ENCODE results near the gene VPS52.

VPS52 gene

DNA sequence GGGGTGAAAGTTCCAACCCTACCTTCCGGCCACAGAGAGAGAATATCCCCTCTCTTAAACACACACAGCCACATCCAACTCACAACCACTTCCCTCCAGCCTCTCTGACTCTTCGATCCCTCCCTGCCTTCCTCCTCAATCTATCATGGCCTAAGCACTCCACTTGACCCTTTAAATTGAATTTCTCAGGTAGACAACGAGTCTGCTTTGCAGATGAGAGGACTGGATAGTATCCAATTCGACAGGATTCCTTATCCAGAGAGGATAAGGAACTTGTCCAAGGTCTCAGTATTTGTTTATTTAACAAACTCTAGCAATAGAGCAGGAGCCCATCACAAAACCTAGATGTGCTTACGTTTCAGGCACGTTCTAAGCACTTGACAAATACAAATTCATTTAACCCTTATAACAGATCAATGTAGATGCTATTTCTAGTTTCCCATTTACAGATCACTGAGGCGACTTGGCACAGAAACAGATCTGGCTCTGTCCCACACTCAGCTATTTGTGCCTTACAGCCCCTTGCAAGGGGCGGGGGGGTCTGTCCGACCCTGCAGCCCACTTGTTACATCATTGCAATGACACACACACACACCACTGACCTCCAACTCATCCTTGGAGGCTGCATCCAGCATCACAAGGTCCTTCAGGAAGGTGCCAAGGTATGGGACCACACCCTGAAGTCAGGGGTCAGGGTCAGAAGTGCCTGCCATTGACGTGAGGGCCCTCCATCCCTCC, 22.6 kb upstream of the VPS52 start:
- TF ChIP-seq, protein P1, sequence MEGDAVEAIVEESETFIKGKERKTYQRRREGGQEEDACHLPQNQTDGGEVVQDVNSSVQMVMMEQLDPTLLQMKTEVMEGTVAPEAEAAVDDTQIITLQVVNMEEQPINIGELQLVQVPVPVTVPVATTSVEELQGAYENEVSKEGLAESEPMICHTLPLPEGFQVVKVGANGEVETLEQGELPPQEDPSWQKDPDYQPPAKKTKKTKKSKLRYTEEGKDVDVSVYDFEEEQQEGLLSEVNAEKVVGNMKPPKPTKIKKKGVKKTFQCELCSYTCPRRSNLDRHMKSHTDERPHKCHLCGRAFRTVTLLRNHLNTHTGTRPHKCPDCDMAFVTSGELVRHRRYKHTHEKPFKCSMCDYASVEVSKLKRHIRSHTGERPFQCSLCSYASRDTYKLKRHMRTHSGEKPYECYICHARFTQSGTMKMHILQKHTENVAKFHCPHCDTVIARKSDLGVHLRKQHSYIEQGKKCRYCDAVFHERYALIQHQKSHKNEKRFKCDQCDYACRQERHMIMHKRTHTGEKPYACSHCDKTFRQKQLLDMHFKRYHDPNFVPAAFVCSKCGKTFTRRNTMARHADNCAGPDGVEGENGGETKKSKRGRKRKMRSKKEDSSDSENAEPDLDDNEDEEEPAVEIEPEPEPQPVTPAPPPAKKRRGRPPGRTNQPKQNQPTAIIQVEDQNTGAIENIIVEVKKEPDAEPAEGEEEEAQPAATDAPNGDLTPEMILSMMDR (conservative IDR thresholded peaks at IDR 0.05; ENCODE audit: low read length) = no peak
- no peak overlapping the region for H3K4me3 ChIP-seq (ENCODE audit: low read length)

DNA sequence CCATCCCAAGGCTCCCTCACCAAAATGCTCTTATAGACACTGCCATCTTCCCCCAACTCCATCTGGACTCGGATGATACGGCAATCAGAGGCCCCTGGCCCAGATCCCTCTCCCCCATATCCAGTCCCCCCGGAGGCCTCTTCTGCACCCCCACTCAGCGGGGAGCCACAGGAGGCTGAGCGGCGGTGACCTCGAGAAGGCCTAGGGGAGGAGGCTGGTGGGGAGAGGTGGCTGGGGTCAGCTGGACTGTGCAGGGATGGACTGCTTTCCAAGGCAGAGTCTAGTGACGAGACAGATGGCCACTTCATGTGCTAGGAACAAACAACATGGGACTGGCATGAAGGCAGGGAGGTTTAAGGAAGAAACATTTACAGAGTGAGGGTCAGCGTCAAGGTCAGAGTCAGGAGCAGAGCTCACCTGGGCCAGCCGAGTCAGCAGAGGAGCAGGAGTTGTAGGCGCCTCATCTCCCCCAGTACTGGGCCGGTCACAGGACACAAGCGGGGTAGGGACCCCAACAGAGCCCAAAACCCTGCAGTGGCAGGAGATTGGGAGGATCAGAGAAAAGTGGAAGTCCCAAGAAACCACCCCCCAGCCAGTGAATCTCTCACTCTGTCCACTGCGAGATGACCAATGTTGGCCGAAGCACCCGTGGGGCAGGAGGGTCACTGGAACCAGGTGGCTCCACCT, 21.5 kb upstream of the VPS52 start:
- TF ChIP-seq, protein P1 (conservative IDR thresholded peaks at IDR 0.05; ENCODE audit: low read length) = no peak
- DNase-seq (ENCODE audit: low read depth) = no peak
- no peak overlapping the region for H3K4me3 ChIP-seq (ENCODE audit: low read length)

More for the DNA sequence above, 22.6 kb upstream of the VPS52 start:
- no peak for DNase-seq (ENCODE audit: low read depth)

DNA sequence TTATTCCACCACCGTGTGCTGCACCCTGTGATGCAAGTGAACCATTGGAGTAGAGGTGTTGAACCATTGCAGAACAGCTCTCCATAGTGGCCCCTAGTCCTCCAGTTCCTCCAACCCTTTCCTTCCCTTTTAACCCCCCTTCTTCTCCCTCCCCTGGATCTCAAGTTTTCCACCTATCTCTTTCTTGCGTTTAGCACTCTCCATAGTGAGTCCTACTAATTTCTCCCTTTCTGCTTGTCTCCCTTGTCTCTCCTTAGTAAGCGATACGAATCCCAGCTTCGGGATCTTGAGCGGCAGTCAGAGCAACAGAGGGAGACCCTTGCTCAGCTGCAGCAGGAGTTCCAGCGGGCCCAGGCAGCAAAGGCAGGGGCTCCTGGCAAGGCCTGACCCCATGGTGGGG, 18.8 kb upstream of the VPS52 start:
- DNase-seq (ENCODE audit: low read depth) = no peak
- H3K4me3 ChIP-seq (ENCODE audit: low read length) = peak overlapping the region; percentile 96
- TF ChIP-seq, protein P1 (conservative IDR thresholded peaks at IDR 0.05; ENCODE audit: low read length) = no peak

DNA sequence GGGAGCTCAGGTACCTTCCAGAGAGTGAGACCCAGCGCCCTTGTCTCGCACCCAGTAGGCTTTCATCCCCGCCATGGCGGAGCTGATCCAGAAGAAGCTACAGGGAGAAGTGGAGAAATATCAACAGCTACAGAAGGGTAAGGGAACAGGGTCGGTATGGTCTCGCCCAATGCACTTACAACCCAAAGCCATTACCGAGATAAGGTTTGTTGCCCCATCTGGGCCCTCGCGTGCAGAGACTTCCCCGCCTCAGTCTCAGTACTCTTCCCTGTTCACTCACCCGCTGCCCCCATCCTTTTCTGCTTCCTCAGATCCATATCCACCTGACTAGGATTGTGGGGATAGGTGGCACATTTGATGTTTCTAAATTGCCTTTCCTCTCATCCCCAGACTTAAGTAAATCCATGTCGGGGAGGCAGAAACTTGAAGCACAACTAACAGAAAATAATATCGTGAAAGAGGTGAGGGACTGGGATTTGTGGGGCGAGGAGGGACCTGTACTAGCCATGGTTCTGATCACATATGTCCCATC, 18.2 kb upstream of the VPS52 start:
- peak overlapping the region; percentile 96 for H3K4me3 ChIP-seq (ENCODE audit: low read length)
- DNase-seq (ENCODE audit: low read depth) = no peak
- TF ChIP-seq, protein P1 (conservative IDR thresholded peaks at IDR 0.05; ENCODE audit: low read length) = no peak

DNA sequence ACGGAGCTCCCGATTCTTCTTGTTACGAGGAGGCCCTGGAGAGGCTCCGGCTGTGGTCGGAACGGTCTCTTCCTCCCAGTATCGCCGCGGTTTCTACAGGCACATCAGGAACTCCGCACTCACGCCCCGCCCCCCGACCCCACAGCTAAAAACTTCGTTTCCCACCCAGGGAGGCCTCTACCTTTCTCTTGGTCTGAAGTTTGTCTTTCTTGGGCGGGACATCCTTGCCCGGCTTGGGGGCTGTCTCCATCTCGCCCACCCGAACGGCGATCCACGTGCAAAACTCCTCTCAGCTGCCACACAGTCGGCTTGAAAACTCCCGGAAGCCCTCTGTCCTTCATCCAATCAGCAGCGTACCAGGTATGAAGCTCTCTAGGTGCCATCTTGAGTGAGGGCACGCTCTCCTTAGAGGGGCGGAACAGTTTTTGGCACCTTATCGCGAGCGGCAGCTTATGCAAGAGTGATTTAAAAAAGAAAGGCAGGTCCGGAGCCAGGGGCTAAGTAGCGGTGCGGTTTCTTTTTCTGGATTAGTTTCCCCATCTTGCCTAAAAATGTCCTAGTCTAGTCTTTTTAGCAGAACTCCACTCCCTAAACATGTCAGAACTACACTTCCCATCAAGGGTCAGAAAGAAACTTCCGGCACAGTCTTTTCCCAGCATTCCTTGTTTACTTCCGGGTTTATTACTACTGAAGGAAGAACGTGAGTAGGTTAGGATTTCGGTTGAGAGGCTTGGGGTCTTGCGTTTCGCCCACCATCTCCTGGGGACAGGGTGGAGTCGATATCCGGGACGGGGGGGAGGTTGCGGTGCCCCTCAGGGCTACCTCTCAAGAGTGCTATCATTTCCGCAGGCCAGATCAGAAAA, 17.5 kb upstream of the VPS52 start, which contains the start of the genes PFDN6 and WDR46:
TSS of gene PFDN6 (plus strand) at position 681 of the 863 bp plus-strand sequence. CDS start 256 bp downstream, outside the sequence.
TSS of gene WDR46 (minus strand) at position 319 of the 863 bp plus-strand sequence. CDS start at position 250, 69 bp downstream.
- TF ChIP-seq, protein P1 (conservative IDR thresholded peaks at IDR 0.05; ENCODE audit: low read length) = no peak
- DNase-seq (ENCODE audit: low read depth) = peak; percentile 88
- H3K4me3 ChIP-seq (ENCODE audit: low read length) = peak within 1 kb of the TSS; percentile 96

DNA sequence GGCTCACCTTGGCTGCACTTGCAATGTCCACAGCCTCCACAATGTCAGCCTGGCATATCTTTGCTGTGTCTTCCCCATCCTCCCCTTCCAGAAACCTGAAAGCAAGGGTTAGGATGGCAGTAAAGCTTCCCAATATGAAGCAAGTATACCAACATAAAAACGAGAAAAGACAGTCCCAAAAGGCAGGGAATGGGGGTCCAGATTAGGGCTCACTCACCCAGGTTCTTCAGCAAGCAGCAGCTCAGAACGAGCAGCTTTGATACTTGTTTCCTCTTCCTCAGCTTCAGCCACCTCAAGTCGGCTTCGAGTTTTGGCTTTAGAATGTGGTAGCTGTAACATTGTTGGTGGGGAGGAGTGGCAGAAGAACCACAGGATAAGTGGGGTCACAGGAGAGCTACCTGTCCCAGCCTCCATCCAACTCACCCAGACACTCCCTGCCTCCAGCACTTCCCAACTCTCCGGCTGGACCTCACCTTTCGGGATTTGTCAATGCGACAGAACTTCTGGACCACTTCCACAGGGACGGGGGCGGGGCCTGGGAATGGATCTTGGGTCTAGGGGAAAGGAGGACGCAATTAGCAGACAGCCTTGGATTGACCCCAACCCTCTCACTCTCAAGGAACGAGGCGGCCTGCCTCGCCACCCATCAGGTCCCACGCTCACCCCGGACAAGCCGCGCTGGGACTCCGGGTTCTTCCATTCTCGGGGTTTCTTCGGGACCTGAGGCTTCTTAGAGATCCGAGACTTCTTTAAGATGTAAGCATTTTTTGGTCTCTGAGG, 16.7 kb upstream of the VPS52 start:
- TF ChIP-seq, protein P1 (conservative IDR thresholded peaks at IDR 0.05; ENCODE audit: low read length) = no peak
- peak overlapping the region; percentile 96 for H3K4me3 ChIP-seq (ENCODE audit: low read length)
- DNase-seq (ENCODE audit: low read depth) = no peak
